SU-DHL-6 (cell line): ENCODE measurements around the gene CDH23.

ENCODE experiments used
- H2AFZ ChIP-seq: fragments of 200-600 bp; sonication (generic); 2 replicates; pipeline ENCODE4 v1.6.1; 2014; ENCODE audit warnings: low read depth, mild to moderate bottlenecking, moderate library complexity, mixed read lengths, antibody characterized with exemption, low read length; ENCODE audit not compliant: severe bottlenecking
- H3F3A ChIP-seq: fragments of 200-600 bp; shearing (Covaris generic); 2 replicates; pipeline ENCODE4 v1.6.0; 2016; ENCODE audit warnings: antibody characterized with exemption, mild to moderate bottlenecking; ENCODE audit not compliant: insufficient read depth
- H3K27ac ChIP-seq: fragments of 200-600 bp; sonication (generic); 2 replicates; pipeline ENCODE4 v1.5.1; 2016; ENCODE audit warnings: low read depth, mild to moderate bottlenecking, low read length, moderate library complexity, mixed read lengths
- H3K27me3 ChIP-seq: fragments of 200-600 bp; sonication (generic), shearing (Covaris generic); 2 replicates; pipeline ENCODE4 v1.6.0; 2014; ENCODE audit warnings: mild to moderate bottlenecking, low read length
- H3K36me3 ChIP-seq: fragments of 200-600 bp; sonication (generic); 2 replicates; pipeline ENCODE4 v1.6.1; 2014; ENCODE audit warnings: mild to moderate bottlenecking, low read length, mixed read lengths
- H3K4me2 ChIP-seq: fragments of 300-600, 200-600 bp; shearing (Covaris generic), sonication (generic); 2 replicates; pipeline ENCODE4 v1.6.0; 2014; ENCODE audit warnings: low read length, low read depth, mild to moderate bottlenecking; ENCODE audit not compliant: poor library complexity, severe bottlenecking
- H3K4me3 ChIP-seq: fragments of 200-600 bp; sonication (generic); 2 replicates; pipeline ENCODE4 v1.5.1; 2014; ENCODE audit warnings: antibody characterized with exemption, low read length, mild to moderate bottlenecking, mixed read lengths; ENCODE audit not compliant: insufficient read depth, poor library complexity, severe bottlenecking
- H3K79me2 ChIP-seq: fragments of 200-600 bp; sonication (generic); 2 replicates; pipeline ENCODE4 v1.6.1; 2014; ENCODE audit warnings: mild to moderate bottlenecking, low read length, moderate library complexity; ENCODE audit not compliant: insufficient read depth
- H3K9ac ChIP-seq: fragments of 200-600 bp; sonication (generic); 2 replicates; pipeline ENCODE4 v1.7.0; 2014; ENCODE audit warnings: mild to moderate bottlenecking, low read length
- H3K9me2 ChIP-seq: fragments of 200-600 bp; sonication (generic); replicated peaks from 2 replicates; pipeline ENCODE4 v1.6.1; 2014; ENCODE audit warnings: low read length; ENCODE audit not compliant: insufficient read depth
- H3K9me3 ChIP-seq: fragments of 200-600 bp; sonication (generic); 2 replicates; pipeline ENCODE4 v1.6.1; 2014; ENCODE audit warnings: low read length, mixed read lengths; ENCODE audit not compliant: insufficient read depth
- H4K20me1 ChIP-seq: fragments of 200-600 bp; sonication (generic); 2 replicates; pipeline ENCODE4 v1.6.1; 2014; ENCODE audit warnings: low read depth, mild to moderate bottlenecking, antibody characterized with exemption, low read length, moderate library complexity, mixed read lengths
- CTCF ChIP-seq: fragments of 200-600 bp; sonication (generic); IDR thresholded peaks from one replicate; pipeline ENCODE4 v1.5.1; 2017; ENCODE audit warnings: antibody characterized with exemption, mild to moderate bottlenecking, low read length, moderate library complexity; ENCODE audit not compliant: insufficient read depth, poor library complexity, severe bottlenecking
- EZH2phosphoT487 ChIP-seq: fragments of 200-600 bp; sonication (generic), shearing (Covaris generic); conservative IDR thresholded peaks from 2 replicates; pipeline ENCODE4 v1.6.1; 2018; ENCODE audit warnings: mild to moderate bottlenecking, antibody characterized with exemption, low read length, moderate library complexity, mixed read lengths

CDH23 gene

GRCh38 chr10:71777213-71777985 is 380.7 kb downstream of the CDH23 start:
- H3K9me2 ChIP-seq, result no peaks in the 10 kb centered on the region
- H3K27ac ChIP-seq, result no peak overlapping the region
- no peak overlapping the region for H2AFZ ChIP-seq
- H4K20me1 ChIP-seq, result no peaks in the 10 kb centered on the region
- H3K36me3 ChIP-seq, result no peaks in the 10 kb centered on the region
- no peak overlapping the region for H3K9ac ChIP-seq
- H3F3A ChIP-seq, result no peaks in the 10 kb centered on the region
- no peaks in the 10 kb centered on the region for H3K9me3 ChIP-seq
- no peak overlapping the region for H3K4me3 ChIP-seq
- no peaks in the 10 kb centered on the region for H3K27me3 ChIP-seq
- H3K79me2 ChIP-seq, result no peaks in the 10 kb centered on the region
- TF ChIP-seq EZH2phosphoT487 (no peak), CTCF (no peak)
- H3K4me2 ChIP-seq, result no peak overlapping the region

- no peaks in the 10 kb centered on the region for H4K20me1 ChIP-seq
- H3K9me3 ChIP-seq, result no peaks in the 10 kb centered on the region
- no peak overlapping the region for H3K27ac ChIP-seq
- H2AFZ ChIP-seq, result no peak overlapping the region
- no peaks in the 10 kb centered on the region for H3K36me3 ChIP-seq
- H3K9ac ChIP-seq, result no peak overlapping the region
- H3F3A ChIP-seq, result no peaks in the 10 kb centered on the region
- no peaks in the 10 kb centered on the region for H3K79me2 ChIP-seq
- no peaks in the 10 kb centered on the region for H3K27me3 ChIP-seq
- no peak overlapping the region for H3K4me3 ChIP-seq
- H3K9me2 ChIP-seq, result no peaks in the 10 kb centered on the region
- TF ChIP-seq CTCF (no peak), EZH2phosphoT487 (no peak)
- H3K4me2 ChIP-seq, result no peak overlapping the region
Measured at GRCh38 chr10:71778071-71778825, 381.5 kb downstream of the CDH23 start.

DNA sequence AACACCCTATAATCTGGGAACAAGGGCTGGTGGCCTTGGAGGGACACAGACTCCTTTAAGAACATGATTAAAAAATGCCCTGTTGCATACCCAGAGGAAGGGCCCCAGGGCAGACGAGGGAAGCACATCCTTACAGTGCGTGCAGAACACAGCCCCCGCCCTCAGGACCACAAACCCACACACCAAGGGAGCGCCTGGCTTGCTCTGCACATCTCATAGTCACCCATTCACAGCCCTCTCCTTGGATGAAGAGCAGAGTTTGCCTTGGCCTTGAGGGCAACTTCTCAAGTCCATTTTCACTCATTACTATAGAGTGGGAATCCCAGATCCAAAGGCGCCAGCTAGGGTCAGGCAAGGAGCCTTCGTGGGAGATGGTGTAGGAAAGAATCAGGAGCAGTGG is 382.9 kb downstream of the CDH23 start:
- H3K9me2 ChIP-seq, result no peaks in the 10 kb centered on the region
- no peak overlapping the region for H2AFZ ChIP-seq
- no peaks in the 10 kb centered on the region for H3F3A ChIP-seq
- no peak overlapping the region for H3K4me3 ChIP-seq
- no peak overlapping the region for H3K27ac ChIP-seq
- TF ChIP-seq EZH2phosphoT487 (no peak), CTCF (no peak)
- H3K79me2 ChIP-seq, result no peaks in the 10 kb centered on the region
- no peaks in the 10 kb centered on the region for H4K20me1 ChIP-seq
- no peaks in the 10 kb centered on the region for H3K27me3 ChIP-seq
- H3K4me2 ChIP-seq, result no peak overlapping the region
- H3K36me3 ChIP-seq, result no peaks in the 10 kb centered on the region
- H3K9me3 ChIP-seq, result no peaks in the 10 kb centered on the region
- H3K9ac ChIP-seq, result no peak overlapping the region
